ENCODE results near the gene TMEM125.

GRCh38 chr1:43284065-43284464 lies 14.3 kb downstream of the TMEM125 start:
- no peak for TF ChIP-seq POLR2A (IDR thresholded peaks at IDR 0.05)
- TF ChIP-seq, protein P1, sequence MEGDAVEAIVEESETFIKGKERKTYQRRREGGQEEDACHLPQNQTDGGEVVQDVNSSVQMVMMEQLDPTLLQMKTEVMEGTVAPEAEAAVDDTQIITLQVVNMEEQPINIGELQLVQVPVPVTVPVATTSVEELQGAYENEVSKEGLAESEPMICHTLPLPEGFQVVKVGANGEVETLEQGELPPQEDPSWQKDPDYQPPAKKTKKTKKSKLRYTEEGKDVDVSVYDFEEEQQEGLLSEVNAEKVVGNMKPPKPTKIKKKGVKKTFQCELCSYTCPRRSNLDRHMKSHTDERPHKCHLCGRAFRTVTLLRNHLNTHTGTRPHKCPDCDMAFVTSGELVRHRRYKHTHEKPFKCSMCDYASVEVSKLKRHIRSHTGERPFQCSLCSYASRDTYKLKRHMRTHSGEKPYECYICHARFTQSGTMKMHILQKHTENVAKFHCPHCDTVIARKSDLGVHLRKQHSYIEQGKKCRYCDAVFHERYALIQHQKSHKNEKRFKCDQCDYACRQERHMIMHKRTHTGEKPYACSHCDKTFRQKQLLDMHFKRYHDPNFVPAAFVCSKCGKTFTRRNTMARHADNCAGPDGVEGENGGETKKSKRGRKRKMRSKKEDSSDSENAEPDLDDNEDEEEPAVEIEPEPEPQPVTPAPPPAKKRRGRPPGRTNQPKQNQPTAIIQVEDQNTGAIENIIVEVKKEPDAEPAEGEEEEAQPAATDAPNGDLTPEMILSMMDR (IDR thresholded peaks at IDR 0.05): no peak

Measured in breast epithelium (tissue), 3 donors.